ENCODE measurements around the gene MAPKAPK3.

Gene MAPKAPK3

GRCh38 chr3:50617096-50617791 is at the start of gene MAPKAPK3:
Gene MAPKAPK3 (plus strand): TSS chr3:50617151. CDS start chr3:50617566, 415 bp downstream.
- no peak for DNase-seq (ENCODE audit: low read depth)
- TF ChIP-seq, protein P1, sequence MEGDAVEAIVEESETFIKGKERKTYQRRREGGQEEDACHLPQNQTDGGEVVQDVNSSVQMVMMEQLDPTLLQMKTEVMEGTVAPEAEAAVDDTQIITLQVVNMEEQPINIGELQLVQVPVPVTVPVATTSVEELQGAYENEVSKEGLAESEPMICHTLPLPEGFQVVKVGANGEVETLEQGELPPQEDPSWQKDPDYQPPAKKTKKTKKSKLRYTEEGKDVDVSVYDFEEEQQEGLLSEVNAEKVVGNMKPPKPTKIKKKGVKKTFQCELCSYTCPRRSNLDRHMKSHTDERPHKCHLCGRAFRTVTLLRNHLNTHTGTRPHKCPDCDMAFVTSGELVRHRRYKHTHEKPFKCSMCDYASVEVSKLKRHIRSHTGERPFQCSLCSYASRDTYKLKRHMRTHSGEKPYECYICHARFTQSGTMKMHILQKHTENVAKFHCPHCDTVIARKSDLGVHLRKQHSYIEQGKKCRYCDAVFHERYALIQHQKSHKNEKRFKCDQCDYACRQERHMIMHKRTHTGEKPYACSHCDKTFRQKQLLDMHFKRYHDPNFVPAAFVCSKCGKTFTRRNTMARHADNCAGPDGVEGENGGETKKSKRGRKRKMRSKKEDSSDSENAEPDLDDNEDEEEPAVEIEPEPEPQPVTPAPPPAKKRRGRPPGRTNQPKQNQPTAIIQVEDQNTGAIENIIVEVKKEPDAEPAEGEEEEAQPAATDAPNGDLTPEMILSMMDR (conservative IDR thresholded peaks at IDR 0.05; ENCODE audit: low read length), result no peak
- peak within 1 kb of the TSS; percentile 79 for H3K4me3 ChIP-seq (ENCODE audit: low read length)

DNA sequence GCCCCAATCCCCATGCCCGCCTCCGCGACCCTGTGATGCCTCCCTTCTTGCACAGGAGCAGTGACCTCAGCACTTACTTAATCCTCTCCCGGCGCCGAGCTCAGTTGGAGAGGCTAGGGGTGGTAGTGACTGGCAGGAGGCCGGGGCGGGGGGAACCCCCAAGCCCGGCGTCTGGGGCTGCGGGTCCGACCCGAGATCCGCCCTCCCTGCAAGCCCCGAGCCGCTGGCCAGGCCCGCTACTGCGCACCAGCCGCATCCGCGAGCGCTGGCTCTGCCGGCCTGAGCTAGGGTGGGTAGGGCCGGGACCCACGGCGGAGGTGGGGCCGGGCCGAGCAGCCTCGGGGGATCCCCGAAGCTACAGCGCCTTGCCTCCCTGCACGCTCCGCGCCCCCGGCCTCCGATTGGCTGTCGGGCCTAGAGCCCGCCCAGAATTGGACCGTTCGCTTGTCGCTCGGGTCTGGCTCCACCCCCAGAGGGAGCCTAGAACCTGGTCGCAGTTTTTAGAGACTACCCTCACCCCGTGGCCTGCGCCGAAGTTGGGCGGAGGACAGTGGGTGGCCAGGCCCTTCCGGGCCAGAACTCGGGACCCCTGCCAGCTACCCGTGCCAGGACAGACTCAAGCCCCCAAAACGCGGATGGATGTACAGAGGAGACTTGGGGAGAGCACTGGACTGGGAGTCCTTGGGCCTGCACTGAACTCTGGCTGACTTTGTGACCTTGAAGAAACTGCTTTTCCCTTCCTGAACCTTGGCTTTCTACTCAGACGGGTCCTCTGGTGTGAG is 49.4 kb upstream of the MAPKAPK3 start, which contains the start of gene C3orf18:
Gene C3orf18 (minus strand): TSS at position 362 of the 782 bp plus-strand sequence. CDS start 2,048 bp downstream, outside the sequence.
- peak within 1 kb of the TSS; percentile 70 for H3K4me3 ChIP-seq (ENCODE audit: low read length)
- peak; percentile 89 for DNase-seq (ENCODE audit: low read depth)
- TF ChIP-seq, protein P1 (conservative IDR thresholded peaks at IDR 0.05; ENCODE audit: low read length), result no peak

DNA sequence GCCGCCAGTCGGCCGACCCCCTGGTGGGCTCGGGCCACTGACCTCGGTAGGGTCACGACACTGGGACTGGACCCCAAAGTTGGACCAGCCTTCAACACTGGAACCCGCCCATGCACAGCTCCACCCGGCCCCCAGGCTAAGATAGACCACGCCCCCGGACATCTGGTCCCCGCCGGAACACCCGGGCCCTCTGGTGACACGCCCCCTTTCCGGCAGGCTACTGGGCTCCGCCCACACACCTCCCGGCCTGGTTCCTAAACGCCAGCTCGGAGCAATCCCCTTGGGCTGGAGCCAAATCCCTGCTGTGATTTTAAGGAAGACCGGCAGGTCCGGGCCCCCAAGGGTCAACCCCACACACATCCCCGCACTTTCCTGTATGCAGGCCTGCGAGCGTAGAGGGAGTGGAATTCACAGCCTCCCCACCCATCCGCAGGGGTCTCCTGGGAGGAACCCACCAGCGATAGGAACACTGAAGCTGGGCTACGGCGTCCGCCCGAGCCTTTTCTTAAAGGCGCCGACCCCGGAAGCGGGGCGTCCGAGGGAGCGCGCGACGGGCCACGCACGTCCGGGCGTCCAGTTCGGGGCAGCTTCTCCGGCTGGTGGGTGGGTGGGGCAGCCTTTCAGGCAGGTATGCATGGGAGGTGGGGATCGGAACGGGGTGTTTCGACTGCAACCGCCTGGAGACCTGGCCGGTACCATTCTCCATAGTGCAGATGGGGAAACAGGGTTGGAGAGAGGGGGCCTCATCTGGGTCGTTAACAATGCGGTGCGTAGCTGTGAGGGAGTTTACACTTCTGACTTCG is 47.8 kb upstream of the MAPKAPK3 start, which contains the start of gene HEMK1:
Gene HEMK1 (plus strand): TSS at position 576 of the 803 bp plus-strand sequence. CDS start 1,583 bp downstream, outside the sequence.
- TF ChIP-seq, protein P1 (conservative IDR thresholded peaks at IDR 0.05; ENCODE audit: low read length), result no peak
- peak; percentile 93 for DNase-seq (ENCODE audit: low read depth)
- H3K4me3 ChIP-seq (ENCODE audit: low read length), result peak within 1 kb of the TSS; percentile 97

DNA sequence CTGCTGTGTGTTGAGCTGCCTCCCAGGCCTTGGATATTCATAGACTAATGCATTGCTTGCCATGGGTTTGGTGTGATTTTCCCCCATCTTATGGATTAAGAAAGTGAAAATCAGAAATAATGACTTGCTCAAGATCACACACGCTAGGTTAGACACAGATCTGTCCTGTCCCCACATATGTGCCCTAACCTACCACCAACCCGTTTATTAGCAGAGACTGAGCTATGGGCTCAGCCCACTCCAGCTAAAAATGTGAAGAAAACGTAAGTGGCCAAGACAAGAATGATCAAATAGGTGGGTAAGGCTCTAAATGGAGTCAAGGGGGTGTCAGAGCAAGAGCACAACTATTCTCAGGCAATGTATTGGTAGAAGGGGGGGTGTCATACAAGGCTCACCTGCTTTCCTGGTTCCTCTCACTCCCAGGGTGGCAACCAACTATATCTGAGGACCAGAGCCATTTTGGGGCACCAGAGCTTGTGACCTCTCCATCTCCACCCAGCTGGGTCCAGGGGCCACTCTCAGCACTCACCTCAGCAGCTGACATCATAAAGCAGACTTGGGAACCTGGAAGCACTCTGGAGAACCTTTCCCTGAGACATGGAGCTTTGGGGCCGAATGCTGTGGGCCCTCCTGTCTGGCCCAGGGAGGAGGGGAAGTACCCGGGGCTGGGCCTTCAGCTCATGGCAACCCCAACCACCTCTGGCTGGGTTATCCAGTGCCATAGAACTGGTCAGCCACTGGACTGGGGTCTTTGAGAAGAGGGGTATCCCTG is 46.3 kb upstream of the MAPKAPK3 start:
- TF ChIP-seq, protein P1 (conservative IDR thresholded peaks at IDR 0.05; ENCODE audit: low read length), result no peak
- no peak for DNase-seq (ENCODE audit: low read depth)
- peak overlapping the region; percentile 97 for H3K4me3 ChIP-seq (ENCODE audit: low read length)

DNA sequence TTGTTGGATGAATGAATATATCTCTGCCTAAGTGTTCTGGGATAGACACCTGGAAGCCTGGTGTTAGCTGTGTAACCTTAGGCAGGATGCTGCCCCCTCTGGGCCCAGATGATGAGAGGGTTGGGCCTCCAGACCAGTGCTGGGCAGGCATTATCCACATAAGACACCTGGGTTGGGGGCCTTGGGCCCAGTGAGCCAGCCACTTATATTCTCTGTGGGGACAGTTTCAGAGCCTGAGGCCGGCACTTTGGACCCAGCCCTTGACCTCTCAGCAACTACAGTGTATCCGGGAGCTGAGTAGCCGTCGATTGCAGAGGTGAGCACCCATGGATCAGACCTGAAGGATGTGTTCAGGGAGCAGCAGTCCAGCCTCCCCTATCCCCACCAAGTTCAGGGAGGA is 45.5 kb upstream of the MAPKAPK3 start:
- no peak for DNase-seq (ENCODE audit: low read depth)
- TF ChIP-seq, protein P1 (conservative IDR thresholded peaks at IDR 0.05; ENCODE audit: low read length), result no peak
- no peak overlapping the region for H3K4me3 ChIP-seq (ENCODE audit: low read length)

GRCh38 chr3:50572158-50572557 is 44.8 kb upstream of the MAPKAPK3 start:
- DNase-seq (ENCODE audit: low read depth), result peak; percentile 67
- TF ChIP-seq, protein P1 (conservative IDR thresholded peaks at IDR 0.05; ENCODE audit: low read length), result peak; percentile 98

More at GRCh38 chr3:50572158-50572557, 44.8 kb upstream of the MAPKAPK3 start:
- H3K4me3 ChIP-seq (ENCODE audit: low read length), result no peak overlapping the region
